MCF 10A (cell line): ENCODE data around the gene HECTD2. TPM values are rescaled to one million over a fixed set of nuclear protein-coding genes. Genes with fewer than 3 reads are reported as not detected.
"Not testable (repeated sequence)": the region's sequence is repeated elsewhere in the genome, so short reads cannot be mapped to it uniquely, and the experiment has no call there.

Source experiments
- BruUV-seq: library from RNA; stranded (reverse); fragments of 400-500 nt; replicated peaks from 2 replicates; lab custom pipeline; 2021; lab: Mats Ljungman, UMichigan
- CTCF ChIA-PET: fragments of 300-600 bp; sonication (Branson Sonifier 250); formaldehyde crosslinking; extraction: SDS; loops from one replicate; lab custom pipeline; 2021; ENCODE audit warnings: antibody characterized with exemption, inconsistent platforms; lab: Yijun Ruan, JAX
- POLR2A ChIA-PET: fragments of 300-600, 350-650 bp; sonication (Branson Sonifier 250); formaldehyde crosslinking; extraction: SDS; loops from one replicate; lab custom pipeline; 2020; ENCODE audit warnings: antibody characterized with exemption, inconsistent platforms; lab: Yijun Ruan, JAX
- DNase-seq: peaks from one replicate; pipeline ENCODE4 v3.0.0-alpha.2; 2018; ENCODE audit not compliant: unreplicated experiment
- H3K27ac Mint-ChIP-seq: one replicate; pipeline ENCODE4 v1.8.0; 2022; ENCODE audit warnings: mild to moderate bottlenecking, low read depth, mixed read lengths; ENCODE audit not compliant: unreplicated experiment
- H3K27me3 Mint-ChIP-seq: one replicate; pipeline ENCODE4 v1.8.0; 2022; ENCODE audit warnings: mixed read lengths; ENCODE audit not compliant: insufficient read depth, unreplicated experiment
- H3K36me3 Mint-ChIP-seq: one replicate; pipeline ENCODE4 v1.8.0; 2022; ENCODE audit warnings: mild to moderate bottlenecking, moderate library complexity, mixed read lengths; ENCODE audit not compliant: insufficient read depth, unreplicated experiment
- H3K4me1 Mint-ChIP-seq: one replicate; pipeline ENCODE4 v1.8.0; 2022; ENCODE audit warnings: mixed read lengths; ENCODE audit not compliant: insufficient read depth, unreplicated experiment
- H3K4me3 Mint-ChIP-seq: one replicate; pipeline ENCODE4 v1.8.0; 2022; ENCODE audit warnings: mild to moderate bottlenecking, moderate library complexity, mixed read lengths; ENCODE audit not compliant: unreplicated experiment
- H3K9me3 Mint-ChIP-seq: one replicate; pipeline ENCODE4 v1.8.0; 2022; ENCODE audit warnings: mixed read lengths; ENCODE audit not compliant: unreplicated experiment
- CTCF ChIP-seq: fragments of 200-600 bp; IDR thresholded peaks from one replicate; pipeline ENCODE4 v1.8.0; 2022; ENCODE audit warnings: antibody characterized with exemption, mild to moderate bottlenecking; ENCODE audit not compliant: unreplicated experiment
- intact Hi-C: fragments of 100-400 bp; cut with micrococcal nuclease; formaldehyde crosslinking; loops from 2 replicates; pipeline ENCODE4 v1.14.1; 2022
- total RNA-seq: library from RNA; stranded (reverse); gene quantifications from 2 replicates; pipeline ENCODE4 v1.2.3, GENCODE V29; 2022

Gene HECTD2
- total RNA-seq, 1 experiment from 2014 or later: 5.9 TPM

- CTCF ChIA-PET: interaction anchor here (0.6 to 1.5 kb wide), 3 partner anchors 107 to 584 kb away, joined by 3 to 4 read pairs (median 4); no protein-coding TSS in a partner anchor
- DNase-seq: no peak
- Mint-ChIP-seq H3K4me1 (no peaks in the 10 kb centered on the region), H3K27me3 (peaks cover 25% of the 10 kb centered on the region), H3K4me3 (no peak overlapping the region), H3K27ac (no peak overlapping the region), H3K9me3 (no peaks in the 10 kb centered on the region), H3K36me3 (no peaks in the 10 kb centered on the region)
- no peak for TF ChIP-seq CTCF
- no TSS peak for BruUV-seq
- POLR2A ChIA-PET: no interaction called here
- intact Hi-C loops: no loop called here
These were observed 118.6 kb downstream of the HECTD2 start for GRCh38 chr10:91528768-91529167.

GRCh38 chr10:91534789-91535188 lies 124.6 kb downstream of the HECTD2 start:
- POLR2A ChIA-PET, CTCF ChIA-PET, H3K4me3 Mint-ChIP-seq, H3K27ac Mint-ChIP-seq, BruUV-seq, intact Hi-C loops, H3K36me3 Mint-ChIP-seq, H3K9me3 Mint-ChIP-seq, H3K4me1 Mint-ChIP-seq, DNase-seq: not testable (repeated sequence)
- peaks cover 25% of the 10 kb centered on the region for H3K27me3 Mint-ChIP-seq

- BruUV-seq: no TSS peak
- TF ChIP-seq CTCF: no peak
- POLR2A ChIA-PET: no interaction called here
- Mint-ChIP-seq H3K27me3 (peaks cover 19% of the 10 kb centered on the region), H3K4me1 (no peaks in the 10 kb centered on the region), H3K4me3 (no peak overlapping the region), H3K36me3 (no peaks in the 10 kb centered on the region), H3K27ac (no peak overlapping the region), H3K9me3 (no peaks in the 10 kb centered on the region)
- CTCF ChIA-PET: no interaction called here
- intact Hi-C loops: no loop called here
- DNase-seq: no peak
These were observed 126.0 kb downstream of the HECTD2 start for GRCh38 chr10:91536111-91536510.

GRCh38 chr10:91536733-91537132 lies 126.6 kb downstream of the HECTD2 start:
- CTCF ChIA-PET: no interaction called here
- no peaks in the 10 kb centered on the region for H3K4me1 Mint-ChIP-seq
- H3K27ac Mint-ChIP-seq: no peak overlapping the region
- no peak for DNase-seq
- H3K27me3 Mint-ChIP-seq: peaks cover 13% of the 10 kb centered on the region
- TF ChIP-seq CTCF: no peak
- H3K36me3 Mint-ChIP-seq: no peaks in the 10 kb centered on the region
- no peak overlapping the region for H3K4me3 Mint-ChIP-seq
- no peaks in the 10 kb centered on the region for H3K9me3 Mint-ChIP-seq
- intact Hi-C loops: no loop called here
- BruUV-seq: no TSS peak
- POLR2A ChIA-PET: no interaction called here
